HepG2 (cell line): Measurements from ENCODE around the gene ANTXR1.

Experiments used
- CTCF ChIP-seq: sonication (generic); formaldehyde crosslinking; IDR thresholded peaks from 2 replicates; pipeline ENCODE4 v1.5.0; 2020; ENCODE audit warnings: mild to moderate bottlenecking, missing genetic modification reagents, moderate library complexity
- MTA3 ChIP-seq: sonication (generic); formaldehyde crosslinking; IDR thresholded peaks from 2 replicates; pipeline ENCODE4 v1.4.0; 2020; ENCODE audit warnings: missing genetic modification reagents
- NONO ChIP-seq, 2 experiments: fragments of 450-650 bp in 1 of 2; sonication (generic) in 1 of 2; formaldehyde crosslinking in 1 of 2; IDR thresholded peaks in 1 of 2; conservative IDR thresholded peaks in 1 of 2; 2 replicates each; pipeline versions ENCODE4 v1.6.1 to v1.8.0; 2017 to 2022; ENCODE audit warnings: mild to moderate bottlenecking in 1 of 2, missing genetic modification reagents in 1 of 2, moderate library complexity in 1 of 2
- PHF8 ChIP-seq: sonication (generic); formaldehyde crosslinking; IDR thresholded peaks from 2 replicates; pipeline ENCODE4 v1.5.0; 2020; ENCODE audit warnings: missing genetic modification reagents
- RNF219 ChIP-seq: sonication (generic); formaldehyde crosslinking; IDR thresholded peaks from 2 replicates; pipeline ENCODE4 v1.5.0; 2020; ENCODE audit warnings: mild to moderate bottlenecking, missing genetic modification reagents
- SMC3 ChIP-seq: IDR thresholded peaks from 2 replicates; pipeline ENCODE4 v1.6.1; 2011; ENCODE audit warnings: low read length, improper control_type of control experiment
- TCF7L2 ChIP-seq: IDR thresholded peaks from 2 replicates; pipeline ENCODE4 v1.6.1; 2011; ENCODE audit warnings: mild to moderate bottlenecking, low read depth, low read length, moderate library complexity
- ZNF274 ChIP-seq: sonication (generic); formaldehyde crosslinking; IDR thresholded peaks from 2 replicates; pipeline ENCODE4 v1.5.1; 2020; ENCODE audit warnings: mild to moderate bottlenecking, missing genetic modification reagents
- ZNF367 ChIP-seq: sonication (generic); formaldehyde crosslinking; IDR thresholded peaks from 2 replicates; pipeline ENCODE4 v1.4.0; 2020; ENCODE audit warnings: missing genetic modification reagents, borderline replicate concordance
- ZNF431 ChIP-seq: sonication (generic); formaldehyde crosslinking; IDR thresholded peaks from 2 replicates; pipeline ENCODE4 v1.9.0; 2022; ENCODE audit warnings: missing genetic modification reagents, low read depth, mild to moderate bottlenecking, borderline replicate concordance
- ZNF512 ChIP-seq: sonication (generic); formaldehyde crosslinking; IDR thresholded peaks from 2 replicates; pipeline ENCODE4 v1.4.0; 2020; ENCODE audit warnings: mild to moderate bottlenecking, missing genetic modification reagents
- ZNF629 ChIP-seq: sonication (generic); formaldehyde crosslinking; conservative IDR thresholded peaks from 2 replicates; pipeline ENCODE4 v1.5.0; 2020; ENCODE audit warnings: missing genetic modification reagents

- TF ChIP-seq ZNF274 (no peak), SMC3 (no peak), NONO (IDR thresholded peaks at IDR 0.05) (no peak), NONO (CRISPR knock-in tag; conservative IDR thresholded peaks at IDR 0.05) (no peak), ZNF367 (CRISPR knock-in tag) (no peak), ZNF512 (CRISPR knock-in tag) (no peak), RNF219 (CRISPR knock-in tag) (no peak), MTA3 (CRISPR knock-in tag) (no peak), TCF7L2 (no peak), CTCF (no peak), ZNF629 (CRISPR knock-in tag) (no peak), ZNF431 (CRISPR knock-in tag) (no peak), PHF8 (CRISPR knock-in tag) (no peak)
These were observed 63.6 kb downstream of the ANTXR1 start for GRCh38 chr2:69076601-69077000.
